GM12801 (cell line): ENCODE data around the gene COPS9.

ENCODE experiments used
- TF ChIP-seq, protein P1 (sequence below): IDR thresholded peaks from one replicate; pipeline ENCODE4 v1.5.1; 2011; ENCODE audit warnings: control low read depth; ENCODE audit not compliant: insufficient read length; ENCODE audit errors: extremely low read depth

Gene COPS9

DNA sequence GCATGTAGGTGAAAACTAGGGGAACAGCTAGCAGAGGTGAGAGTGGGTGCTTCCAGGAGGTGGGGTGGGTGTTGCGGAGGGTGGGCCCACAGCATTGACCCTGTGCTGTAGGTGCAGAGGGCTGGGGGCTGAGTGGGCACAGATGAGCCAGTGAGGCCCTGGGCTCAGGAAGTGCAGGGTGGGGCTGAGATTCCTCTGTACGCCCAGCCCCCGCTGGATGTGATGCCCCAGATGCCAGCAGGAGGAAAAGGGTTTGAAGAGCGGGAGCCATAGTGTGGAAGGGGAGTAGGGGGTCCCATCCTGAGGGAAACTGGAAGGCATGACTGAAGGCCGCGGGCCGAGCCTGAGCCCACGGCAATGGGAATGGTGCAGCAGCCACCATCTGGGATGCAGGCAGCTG lies 18.5 kb upstream of the COPS9 start:
- TF ChIP-seq, protein P1, sequence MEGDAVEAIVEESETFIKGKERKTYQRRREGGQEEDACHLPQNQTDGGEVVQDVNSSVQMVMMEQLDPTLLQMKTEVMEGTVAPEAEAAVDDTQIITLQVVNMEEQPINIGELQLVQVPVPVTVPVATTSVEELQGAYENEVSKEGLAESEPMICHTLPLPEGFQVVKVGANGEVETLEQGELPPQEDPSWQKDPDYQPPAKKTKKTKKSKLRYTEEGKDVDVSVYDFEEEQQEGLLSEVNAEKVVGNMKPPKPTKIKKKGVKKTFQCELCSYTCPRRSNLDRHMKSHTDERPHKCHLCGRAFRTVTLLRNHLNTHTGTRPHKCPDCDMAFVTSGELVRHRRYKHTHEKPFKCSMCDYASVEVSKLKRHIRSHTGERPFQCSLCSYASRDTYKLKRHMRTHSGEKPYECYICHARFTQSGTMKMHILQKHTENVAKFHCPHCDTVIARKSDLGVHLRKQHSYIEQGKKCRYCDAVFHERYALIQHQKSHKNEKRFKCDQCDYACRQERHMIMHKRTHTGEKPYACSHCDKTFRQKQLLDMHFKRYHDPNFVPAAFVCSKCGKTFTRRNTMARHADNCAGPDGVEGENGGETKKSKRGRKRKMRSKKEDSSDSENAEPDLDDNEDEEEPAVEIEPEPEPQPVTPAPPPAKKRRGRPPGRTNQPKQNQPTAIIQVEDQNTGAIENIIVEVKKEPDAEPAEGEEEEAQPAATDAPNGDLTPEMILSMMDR: no peak

DNA sequence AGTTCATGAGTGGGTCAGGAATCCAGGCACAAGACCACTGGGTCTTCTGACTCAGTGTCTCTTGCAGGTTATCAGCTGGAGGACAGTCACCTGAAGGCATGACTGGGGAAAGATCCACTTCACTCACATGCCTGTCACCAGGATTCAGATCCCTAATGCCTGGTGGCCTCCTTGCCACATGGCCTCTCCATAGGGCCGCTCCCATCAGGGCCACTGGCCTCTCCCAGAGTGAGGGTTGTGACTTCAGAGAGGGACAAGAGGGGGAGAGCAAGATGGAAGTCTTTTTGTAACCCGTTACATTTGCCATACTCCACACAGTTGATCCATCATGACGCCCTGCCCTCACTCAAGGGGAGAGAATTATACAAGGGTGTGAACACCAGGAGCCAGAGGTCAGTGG lies 17.3 kb upstream of the COPS9 start:
- TF ChIP-seq, protein P1: no peak

DNA sequence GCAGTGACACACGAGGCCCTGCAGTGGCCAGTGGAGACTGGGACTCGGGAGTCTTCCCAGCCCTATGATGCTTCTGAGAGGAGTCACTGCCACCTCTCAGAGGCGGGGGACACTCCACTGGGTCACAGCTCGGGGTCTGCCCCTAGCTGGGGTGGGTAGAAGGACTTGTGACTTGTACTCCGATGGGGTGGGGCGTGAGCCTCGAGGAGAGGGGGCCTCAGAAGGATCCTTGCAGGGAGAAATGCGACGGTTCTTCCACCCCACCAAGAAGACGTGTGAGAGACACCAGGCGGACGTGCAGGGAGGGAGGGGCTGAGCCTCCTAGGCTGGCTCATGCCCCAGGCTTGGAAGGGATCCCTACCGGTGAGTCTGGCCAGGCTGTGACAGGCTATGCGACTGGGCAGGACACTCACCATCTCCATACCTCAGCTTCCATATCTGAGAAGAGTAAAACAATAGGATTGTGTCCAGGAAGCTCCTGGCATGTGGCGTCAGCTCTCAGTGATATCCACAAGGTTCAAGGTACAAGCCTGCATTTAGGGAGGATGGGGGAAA lies 15.4 kb upstream of the COPS9 start:
- TF ChIP-seq, protein P1: no peak

DNA sequence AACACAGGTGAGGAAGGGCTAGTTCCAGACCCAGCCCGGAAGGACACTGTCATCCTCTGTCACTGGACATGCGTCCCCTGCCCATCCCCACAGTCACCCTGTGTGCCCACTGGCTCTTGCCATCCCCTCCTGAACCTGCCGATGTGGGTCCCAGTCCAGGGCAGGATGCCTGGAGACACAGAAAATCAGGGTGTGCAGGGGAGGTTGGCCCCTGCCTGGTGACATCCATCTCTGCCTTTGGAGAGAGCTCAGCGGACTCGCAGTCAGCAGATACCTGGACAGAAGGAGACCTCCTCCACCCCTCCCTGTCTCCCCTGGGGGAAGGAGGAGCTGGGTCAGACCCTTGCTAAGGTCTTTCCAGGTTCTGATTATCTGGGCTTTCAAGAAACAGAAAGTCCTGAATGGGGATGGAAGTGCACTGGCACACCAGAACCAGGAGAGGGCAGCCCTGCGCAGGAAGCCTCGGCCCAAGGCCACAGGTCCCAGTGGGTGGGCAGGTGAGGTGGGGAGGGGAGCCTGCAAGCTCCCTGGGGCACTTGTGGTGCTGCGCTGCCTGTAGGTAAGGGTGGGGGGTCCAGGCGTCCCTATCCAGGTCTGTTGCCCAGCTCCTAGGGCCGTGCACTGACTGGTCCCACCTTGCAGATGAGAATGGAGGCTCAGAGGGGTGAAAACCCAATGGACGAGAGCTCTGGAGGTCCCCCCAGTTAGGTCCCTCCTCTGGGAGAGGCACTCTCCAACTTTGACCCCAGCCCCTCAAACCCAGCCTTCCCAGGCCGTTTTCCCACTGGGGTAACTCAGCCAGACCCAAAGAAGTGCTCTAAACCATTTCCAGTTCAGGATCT lies 14.1 kb upstream of the COPS9 start:
- TF ChIP-seq, protein P1: no peak

DNA sequence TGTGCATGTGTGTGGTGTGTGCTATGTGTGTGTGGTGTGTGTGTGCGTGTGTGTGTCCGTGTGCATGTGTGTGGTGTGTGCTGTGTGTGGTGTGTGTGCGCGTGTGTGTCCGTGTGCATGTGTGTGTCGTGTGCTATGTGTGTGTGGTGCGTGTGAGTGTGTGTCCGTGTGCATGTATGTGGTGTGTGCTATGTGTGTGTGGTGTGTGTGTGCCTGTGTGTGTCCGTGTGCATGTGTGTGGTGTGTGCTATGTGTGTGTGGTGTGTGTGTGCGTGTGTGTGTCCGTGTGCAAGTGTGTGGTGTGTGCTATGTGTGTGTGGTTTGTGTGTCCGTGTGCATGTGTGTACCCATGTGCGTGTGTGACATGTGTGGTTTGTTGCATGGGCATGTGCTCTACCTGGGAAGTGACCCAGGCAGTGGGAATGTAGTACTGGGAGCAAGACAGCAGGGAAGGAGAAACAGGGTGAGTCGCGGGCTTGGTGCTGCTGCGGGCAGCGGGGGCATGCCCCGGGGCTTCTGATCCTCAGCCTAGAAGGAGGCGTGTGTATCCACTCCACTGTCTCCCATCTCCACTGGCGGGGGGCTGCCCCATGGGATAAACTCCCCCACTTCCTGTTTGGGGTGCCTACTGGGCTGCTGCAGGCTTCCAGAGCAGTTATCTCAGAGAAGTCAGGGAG lies 11.9 kb upstream of the COPS9 start:
- TF ChIP-seq, protein P1: no peak

DNA sequence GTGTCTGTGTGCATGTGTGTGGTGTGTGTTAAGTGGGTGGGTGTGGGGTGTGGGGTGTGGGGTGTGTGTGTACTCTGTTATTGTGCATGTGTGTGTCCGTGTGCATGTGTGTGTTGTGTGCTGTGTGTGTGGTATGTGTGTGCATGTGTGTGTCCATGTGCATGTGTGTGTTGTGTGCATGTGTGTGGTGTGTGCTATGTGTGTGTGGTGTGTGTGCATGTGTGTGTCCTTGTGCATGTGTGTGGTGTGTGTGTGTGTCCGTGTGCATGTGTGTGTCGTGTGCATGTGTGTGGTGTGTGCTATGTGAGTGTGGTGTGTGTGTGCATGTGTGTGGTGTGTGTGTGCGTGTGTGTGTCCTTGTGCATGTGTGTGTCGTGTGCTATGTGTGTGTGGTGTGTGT lies 11.3 kb upstream of the COPS9 start:
- TF ChIP-seq, protein P1: no peak

DNA sequence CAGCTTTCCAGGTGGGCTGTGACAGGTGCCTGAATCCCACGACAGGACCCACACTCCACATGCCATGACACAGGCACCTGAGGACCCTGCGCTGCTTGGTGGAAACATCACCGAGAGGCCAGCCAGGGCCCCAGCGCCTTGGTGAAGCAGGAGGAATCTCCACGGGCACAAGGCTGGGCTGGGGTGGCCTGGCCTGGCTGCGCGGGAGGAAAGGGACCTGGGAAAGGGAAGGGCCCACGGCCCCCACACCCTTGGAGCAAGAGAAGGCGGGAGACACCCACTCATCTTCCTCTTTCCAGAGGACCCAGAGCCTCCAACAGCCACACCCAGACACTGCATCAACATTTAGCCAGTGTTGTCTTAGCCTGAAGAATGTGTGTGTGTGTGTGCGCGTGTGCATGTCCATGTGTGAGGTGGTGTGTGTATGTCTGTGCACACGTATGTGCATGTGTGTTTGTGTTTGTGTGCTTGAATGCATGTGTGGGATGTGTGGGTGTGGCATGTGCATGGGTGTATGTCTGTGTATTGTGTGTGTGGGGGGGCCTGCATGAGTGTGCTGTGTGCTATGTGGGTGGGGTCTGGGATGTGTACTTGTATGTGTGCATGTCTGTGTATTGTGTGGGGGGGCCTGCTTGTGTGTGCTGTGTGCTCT lies 10.6 kb upstream of the COPS9 start:
- TF ChIP-seq, protein P1: no peak
